Measurements from ENCODE around the gene EFCAB12.

GRCh38 chr3:129453732-129454131, 25.3 kb upstream of the EFCAB12 start:
- TF ChIP-seq CTCF (conservative IDR thresholded peaks at IDR 0.05; ENCODE audit: low read length) (no peak), EZH2phosphoT487 (IDR thresholded peaks at IDR 0.05; ENCODE audit: borderline replicate concordance, low read depth, low read length) (no peak)
